GM12891 (cell line): Measurements from ENCODE around the gene LPXN.

ENCODE experiments used
- PAX5 ChIP-seq: IDR thresholded peaks from 2 replicates; pipeline ENCODE4 v1.6.1; 2011; ENCODE audit warnings: low read length, moderate library complexity, mild to moderate bottlenecking; ENCODE audit not compliant: insufficient read depth, severe bottlenecking
- POLR2A ChIP-seq: IDR thresholded peaks from 2 replicates; pipeline ENCODE4 v1.6.1; 2011; ENCODE audit warnings: low read depth, low read length, control low read depth
- POLR2AphosphoS5 ChIP-seq: IDR thresholded peaks from 2 replicates; pipeline ENCODE4 v1.6.1; 2011; ENCODE audit warnings: low read depth, low read length, control low read depth
- POU2F2 ChIP-seq: IDR thresholded peaks from 2 replicates; pipeline ENCODE4 v1.6.1; 2011; ENCODE audit warnings: low read depth, mild to moderate bottlenecking, control low read depth, low read length, moderate library complexity
- SPI1 ChIP-seq: IDR thresholded peaks from 2 replicates; pipeline ENCODE4 v1.6.1; 2011; ENCODE audit warnings: low read depth, low read length, control low read depth
- TAF1 ChIP-seq: IDR thresholded peaks from 2 replicates; pipeline ENCODE4 v1.6.1; 2011; ENCODE audit warnings: low read depth, low read length, control low read depth

DNA sequence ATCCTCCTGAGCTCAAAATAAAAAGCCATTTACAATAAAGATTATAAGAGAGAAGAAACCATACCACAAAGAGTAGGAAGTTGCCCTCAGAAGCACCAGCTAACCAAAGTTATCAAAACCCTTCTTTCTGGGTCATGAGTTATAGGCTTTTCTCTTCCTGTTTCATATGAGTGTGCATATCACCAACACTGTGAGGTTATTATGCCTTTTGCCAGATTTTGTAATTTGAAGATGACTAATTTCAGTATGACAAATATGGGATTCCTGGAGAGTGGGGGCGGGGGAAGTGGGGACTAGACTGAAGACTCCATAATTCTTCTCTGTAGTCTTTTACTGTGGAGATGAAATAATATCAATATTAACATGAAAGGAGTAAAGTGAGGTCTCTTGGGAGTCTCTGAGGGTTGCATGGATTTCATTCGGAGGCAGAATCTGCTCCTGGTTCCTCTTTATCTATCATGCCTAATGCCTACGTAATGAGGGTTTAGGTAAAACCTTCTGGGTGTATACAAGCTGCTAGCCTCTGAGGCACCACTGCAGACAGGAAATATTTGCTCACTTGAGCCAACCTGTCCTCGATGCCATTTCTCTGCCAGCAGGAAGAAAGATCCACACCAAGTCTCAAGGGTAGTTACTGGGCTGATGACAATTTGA is 2.1 kb downstream of the LPXN start:
- peak; percentile 78; the same call in 1 of the 2 replicates for TF ChIP-seq POLR2A
- peak; percentile 58; the same call in 1 of the 2 replicates for TF ChIP-seq POLR2AphosphoS5
- peak; percentile 72 for TF ChIP-seq TAF1
- TF ChIP-seq POU2F2, result peak; percentile 49; the same call in 1 of the 2 replicates
- peak; percentile 69 for TF ChIP-seq SPI1
- no peak for TF ChIP-seq PAX5
